H9 (cell line): ENCODE results near the gene GOLT1A. TPM values are rescaled to one million over a fixed set of nuclear protein-coding genes. Genes with fewer than 3 reads are reported as not detected.

Source experiments
- DNase-seq: peaks from one replicate; pipeline ENCODE4 v3.0.0-alpha.2; 2017
- H2AFZ ChIP-seq: one replicate; pipeline ENCODE4 v1.6.1; 2013; ENCODE audit warnings: mild to moderate bottlenecking, low read length, control low read depth, moderate library complexity
- H2AK5ac ChIP-seq: 2 replicates; pipeline ENCODE4 v1.6.1; 2013; ENCODE audit warnings: low read length, control low read depth, mixed read lengths; ENCODE audit not compliant: insufficient read length
- H2BK120ac ChIP-seq: one replicate; pipeline ENCODE4 v1.6.1; 2013; ENCODE audit warnings: low read depth, mild to moderate bottlenecking, low read length, control low read depth, inconsistent platforms; ENCODE audit not compliant: poor library complexity, severe bottlenecking
- H2BK12ac ChIP-seq: 2 replicates; pipeline ENCODE4 v1.6.1; 2013; ENCODE audit warnings: low read length, control low read depth, mixed read lengths, low read depth; ENCODE audit not compliant: insufficient read length
- H2BK15ac ChIP-seq: 2 replicates; pipeline ENCODE4 v1.6.1; 2013; ENCODE audit warnings: low read depth, low read length, control low read depth
- H2BK20ac ChIP-seq: one replicate; pipeline ENCODE4 v1.6.1; 2013; ENCODE audit warnings: low read depth, mild to moderate bottlenecking, low read length, control low read depth, inconsistent platforms; ENCODE audit not compliant: poor library complexity, severe bottlenecking
- H2BK5ac ChIP-seq: 2 replicates; pipeline ENCODE4 v1.6.1; 2013; ENCODE audit warnings: low read length, control low read depth, mixed read lengths; ENCODE audit not compliant: insufficient read length
- H3K14ac ChIP-seq: 2 replicates; pipeline ENCODE4 v1.6.1; 2013; ENCODE audit warnings: low read length, control low read depth; ENCODE audit not compliant: insufficient read depth
- H3K18ac ChIP-seq: 2 replicates; pipeline ENCODE4 v1.6.1; 2013; ENCODE audit warnings: low read depth, mild to moderate bottlenecking, mixed read lengths, low read length, control low read depth; ENCODE audit not compliant: insufficient read length
- H3K23ac ChIP-seq: 2 replicates; pipeline ENCODE4 v1.6.1; 2013; ENCODE audit warnings: low read length, control low read depth, mixed read lengths, low read depth; ENCODE audit not compliant: insufficient read length
- H3K23me2 ChIP-seq: 2 replicates; pipeline ENCODE4 v1.6.1; 2013; ENCODE audit warnings: low read depth, mild to moderate bottlenecking, mixed read lengths, low read length, control low read depth; ENCODE audit not compliant: insufficient read length, poor library complexity, severe bottlenecking
- H3K27ac ChIP-seq: 2 replicates; pipeline ENCODE4 v1.5.1; 2013; ENCODE audit warnings: low read length, control low read depth, mixed read lengths, low read depth; ENCODE audit not compliant: insufficient read length
- H3K27me3 ChIP-seq: 2 replicates; pipeline ENCODE4 v1.6.1; 2013; ENCODE audit warnings: low read length, control low read depth, inconsistent platforms; ENCODE audit not compliant: insufficient read depth
- H3K4ac ChIP-seq: 2 replicates; pipeline ENCODE4 v1.6.1; 2013; ENCODE audit warnings: low read depth, mild to moderate bottlenecking, control low read depth, inconsistent platforms, low read length, moderate library complexity
- H3K4me1 ChIP-seq: 2 replicates; pipeline ENCODE4 v1.6.1; 2013; ENCODE audit warnings: low read length, control low read depth, inconsistent platforms; ENCODE audit not compliant: insufficient read depth
- H3K4me2 ChIP-seq: 2 replicates; pipeline ENCODE4 v1.6.1; 2013; ENCODE audit warnings: low read length, control low read depth, mixed read lengths; ENCODE audit not compliant: insufficient read length, insufficient read depth
- H3K56ac ChIP-seq: 2 replicates; pipeline ENCODE4 v1.6.1; 2013; ENCODE audit warnings: low read depth, mild to moderate bottlenecking, mixed read lengths, low read length, control low read depth; ENCODE audit not compliant: insufficient read length
- H3K79me1 ChIP-seq: 2 replicates; pipeline ENCODE4 v1.6.1; 2013; ENCODE audit warnings: low read depth, mild to moderate bottlenecking, moderate library complexity, low read length, control low read depth, inconsistent platforms; ENCODE audit not compliant: insufficient read depth, poor library complexity, severe bottlenecking
- H3K79me2 ChIP-seq: 2 replicates; pipeline ENCODE4 v1.6.1; 2013; ENCODE audit warnings: low read length, control low read depth, inconsistent platforms; ENCODE audit not compliant: insufficient read depth
- H3K9ac ChIP-seq: 2 replicates; pipeline ENCODE4 v1.6.1; 2013; ENCODE audit warnings: low read length, control low read depth, mixed read lengths; ENCODE audit not compliant: insufficient read length; ENCODE audit errors: extremely low read depth
- H3K9me3 ChIP-seq: one replicate; pipeline ENCODE4 v1.6.1; 2013; ENCODE audit warnings: low read depth, low read length, inconsistent platforms; ENCODE audit not compliant: control insufficient read depth
- H3T11ph ChIP-seq: one replicate; pipeline ENCODE4 v1.6.1; 2013; ENCODE audit warnings: mild to moderate bottlenecking, low read length, control low read depth, inconsistent platforms
- H4K20me1 ChIP-seq: one replicate; pipeline ENCODE4 v1.6.1; 2013; ENCODE audit not compliant: control insufficient read depth, insufficient read length, insufficient read depth
- H4K5ac ChIP-seq: 2 replicates; pipeline ENCODE4 v1.6.1; 2013; ENCODE audit warnings: low read depth, mild to moderate bottlenecking, mixed read lengths, low read length, control low read depth; ENCODE audit not compliant: insufficient read length
- H4K8ac ChIP-seq: replicated peaks from 2 replicates; pipeline ENCODE4 v1.6.1; 2013; ENCODE audit warnings: low read length, control low read depth, mixed read lengths, low read depth; ENCODE audit not compliant: insufficient read length
- H4K91ac ChIP-seq: 2 replicates; pipeline ENCODE4 v1.6.1; 2013; ENCODE audit warnings: low read depth, mild to moderate bottlenecking, moderate library complexity, mixed read lengths, low read length, control low read depth; ENCODE audit not compliant: insufficient read length
- H3K27ac Mint-ChIP-seq, 3 experiments: 2 replicates in 2 of 3; 3 replicates in 1 of 3; pipeline ENCODE4 v1.8.0; 2020 to 2021; ENCODE audit warnings: mixed read lengths in 3 of 3, mild to moderate bottlenecking in 1 of 3, moderate library complexity in 1 of 3
- H3K27me3 Mint-ChIP-seq: 2 replicates; pipeline ENCODE4 v1.8.0; 2021; ENCODE audit warnings: low read depth, mild to moderate bottlenecking, moderate library complexity, mixed read lengths
- H3K36me3 Mint-ChIP-seq, 3 experiments: 2 replicates in 2 of 3; 3 replicates in 1 of 3; pipeline ENCODE4 v1.8.0; 2020 to 2021; ENCODE audit warnings: low read depth in 3 of 3, mixed read lengths in 3 of 3; ENCODE audit not compliant: insufficient read depth in 1 of 3
- H3K4me1 Mint-ChIP-seq, 2 experiments: 2 replicates each; pipeline ENCODE4 v1.8.0; 2020; ENCODE audit warnings: mixed read lengths in 2 of 2
- H3K4me3 Mint-ChIP-seq, 2 experiments: 2 replicates in 1 of 2; 3 replicates in 1 of 2; pipeline ENCODE4 v1.8.0; 2020 to 2021; ENCODE audit warnings: mild to moderate bottlenecking in 2 of 2, mixed read lengths in 2 of 2, moderate library complexity in 1 of 2
- H3K9me3 Mint-ChIP-seq, 2 experiments: 2 replicates in 1 of 2; 3 replicates in 1 of 2; pipeline ENCODE4 v1.8.0; 2020; ENCODE audit warnings: mild to moderate bottlenecking in 2 of 2, mixed read lengths in 2 of 2, moderate library complexity in 1 of 2
- WGBS: extraction: QIAGEN DNeasy Blood & Tissue Kit; methylation state at CpG from one replicate; pipeline ENCODE4 v1.1.7; 2013; ENCODE audit warnings: missing lambda C conversion rate, low lambda C conversion rate, mixed read lengths; ENCODE audit not compliant: insufficient read length; ENCODE audit errors: extremely low coverage; 5-methylcytosine and 5-hydroxymethylcytosine counted together
- total RNA-seq: library from RNA; stranded (reverse); gene quantifications from 2 replicates; pipeline ENCODE4 v1.2.1, GENCODE V29; 2021
- TF ChIP-seq, protein P1 (sequence below): fragments of 200-600 bp; sonication (generic); conservative IDR thresholded peaks from 3 replicates; pipeline ENCODE4 v1.8.0; 2021; ENCODE audit warnings: antibody characterized with exemption, mild to moderate bottlenecking

The GOLT1A gene
- total RNA-seq, 1 experiment from 2014 or later: 4.2 TPM

DNA sequence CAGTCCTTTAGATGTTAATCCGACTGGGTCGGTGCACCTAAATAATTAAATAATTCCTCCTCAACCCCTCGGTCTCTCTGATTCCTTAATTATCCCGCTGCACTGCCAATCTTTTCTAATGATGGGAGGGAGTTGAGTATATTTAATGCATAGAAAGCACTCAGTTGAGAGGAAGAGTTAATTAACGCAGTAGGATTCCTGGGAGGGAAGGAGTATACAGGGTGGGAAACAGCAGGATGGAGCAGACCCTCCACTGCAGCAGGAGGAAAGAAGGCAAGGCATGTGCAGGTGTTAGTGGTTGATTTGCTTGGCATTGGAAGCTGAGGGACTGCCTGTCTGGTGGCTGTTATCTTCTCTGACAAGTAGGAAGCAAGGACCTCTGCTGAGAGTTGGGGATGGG lies 37.7 kb downstream of the GOLT1A start:
- Histone ChIP-seq H4K20me1 (no peaks in the 10 kb centered on the region), H3K79me2 (no peaks in the 10 kb centered on the region), H3K56ac (no peak overlapping the region), H4K8ac (no peak overlapping the region), H2BK20ac (no peak overlapping the region), H3K14ac (no peak overlapping the region), H3K9me3 (no peaks in the 10 kb centered on the region), H3T11ph (no peak overlapping the region), H3K4ac (no peak overlapping the region), H3K23ac (no peak overlapping the region), H3K9ac (no peak overlapping the region), H2AK5ac (no peak overlapping the region), H3K4me2 (no peak overlapping the region), H4K5ac (no peak overlapping the region), H2AFZ (no peak overlapping the region), H3K18ac (no peak overlapping the region), H4K91ac (no peak overlapping the region), H2BK12ac (no peak overlapping the region), H3K4me1 (no peaks in the 10 kb centered on the region), H3K79me1 (no peaks in the 10 kb centered on the region), H3K27ac (no peak overlapping the region), H2BK15ac (no peak overlapping the region), H2BK5ac (no peak overlapping the region), H3K27me3 (no peaks in the 10 kb centered on the region), H3K23me2 (no peaks in the 10 kb centered on the region), H2BK120ac (no peak overlapping the region)
- no peaks in the 10 kb centered on the region for H3K4me1 Mint-ChIP-seq
- no peak overlapping the region for H3K4me3 Mint-ChIP-seq
- H3K36me3 Mint-ChIP-seq: peaks cover 2 to 4% (median 3%) of the 10 kb centered on the region in 3 experiments; a peak in 3 of 7 replicates
- DNase-seq: no peak
- TF ChIP-seq, protein P1, sequence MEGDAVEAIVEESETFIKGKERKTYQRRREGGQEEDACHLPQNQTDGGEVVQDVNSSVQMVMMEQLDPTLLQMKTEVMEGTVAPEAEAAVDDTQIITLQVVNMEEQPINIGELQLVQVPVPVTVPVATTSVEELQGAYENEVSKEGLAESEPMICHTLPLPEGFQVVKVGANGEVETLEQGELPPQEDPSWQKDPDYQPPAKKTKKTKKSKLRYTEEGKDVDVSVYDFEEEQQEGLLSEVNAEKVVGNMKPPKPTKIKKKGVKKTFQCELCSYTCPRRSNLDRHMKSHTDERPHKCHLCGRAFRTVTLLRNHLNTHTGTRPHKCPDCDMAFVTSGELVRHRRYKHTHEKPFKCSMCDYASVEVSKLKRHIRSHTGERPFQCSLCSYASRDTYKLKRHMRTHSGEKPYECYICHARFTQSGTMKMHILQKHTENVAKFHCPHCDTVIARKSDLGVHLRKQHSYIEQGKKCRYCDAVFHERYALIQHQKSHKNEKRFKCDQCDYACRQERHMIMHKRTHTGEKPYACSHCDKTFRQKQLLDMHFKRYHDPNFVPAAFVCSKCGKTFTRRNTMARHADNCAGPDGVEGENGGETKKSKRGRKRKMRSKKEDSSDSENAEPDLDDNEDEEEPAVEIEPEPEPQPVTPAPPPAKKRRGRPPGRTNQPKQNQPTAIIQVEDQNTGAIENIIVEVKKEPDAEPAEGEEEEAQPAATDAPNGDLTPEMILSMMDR: no peak
- no CpG with 5 or more reads among the region's 5 CpGs for WGBS
- peaks cover 32% of the 10 kb centered on the region for H3K27me3 Mint-ChIP-seq
- peaks cover 5 to 20% of the 10 kb centered on the region in 2 experiments for H3K9me3 Mint-ChIP-seq
- no peak overlapping the region for H3K27ac Mint-ChIP-seq
